Epithelial cell of proximal tubule (primary cell): ENCODE data around the gene GNAZ. TPM values are rescaled to one million over a fixed set of nuclear protein-coding genes. Genes with fewer than 3 reads are reported as not detected.

Source experiments
- DNase-seq: peaks from one replicate; pipeline ENCODE4 v3.0.0-alpha.2; 2011; ENCODE audit warnings: low read depth
- H3K4me3 ChIP-seq: 2 replicates; pipeline ENCODE4 v1.5.1; 2011; ENCODE audit warnings: low read depth, mild to moderate bottlenecking, low read length
- total RNA-seq: library from RNA; depleted of rRNA; stranded (reverse); fragments of >200 nt; gene quantifications from 2 replicates; pipeline ENCODE4 v1.2.3, GENCODE V29; 2015
- TF ChIP-seq, protein P1 (sequence below): conservative IDR thresholded peaks from 2 replicates; pipeline ENCODE4 v1.5.1; 2012; ENCODE audit warnings: low read depth, mild to moderate bottlenecking, low read length

The GNAZ gene
- total RNA-seq, 1 donor from 2014 or later = 10.3 TPM

GRCh38 chr22:23102002-23102655 lies 31.8 kb downstream of the GNAZ start:
- no peak overlapping the region for H3K4me3 ChIP-seq
- DNase-seq = no peak
- TF ChIP-seq, protein P1, sequence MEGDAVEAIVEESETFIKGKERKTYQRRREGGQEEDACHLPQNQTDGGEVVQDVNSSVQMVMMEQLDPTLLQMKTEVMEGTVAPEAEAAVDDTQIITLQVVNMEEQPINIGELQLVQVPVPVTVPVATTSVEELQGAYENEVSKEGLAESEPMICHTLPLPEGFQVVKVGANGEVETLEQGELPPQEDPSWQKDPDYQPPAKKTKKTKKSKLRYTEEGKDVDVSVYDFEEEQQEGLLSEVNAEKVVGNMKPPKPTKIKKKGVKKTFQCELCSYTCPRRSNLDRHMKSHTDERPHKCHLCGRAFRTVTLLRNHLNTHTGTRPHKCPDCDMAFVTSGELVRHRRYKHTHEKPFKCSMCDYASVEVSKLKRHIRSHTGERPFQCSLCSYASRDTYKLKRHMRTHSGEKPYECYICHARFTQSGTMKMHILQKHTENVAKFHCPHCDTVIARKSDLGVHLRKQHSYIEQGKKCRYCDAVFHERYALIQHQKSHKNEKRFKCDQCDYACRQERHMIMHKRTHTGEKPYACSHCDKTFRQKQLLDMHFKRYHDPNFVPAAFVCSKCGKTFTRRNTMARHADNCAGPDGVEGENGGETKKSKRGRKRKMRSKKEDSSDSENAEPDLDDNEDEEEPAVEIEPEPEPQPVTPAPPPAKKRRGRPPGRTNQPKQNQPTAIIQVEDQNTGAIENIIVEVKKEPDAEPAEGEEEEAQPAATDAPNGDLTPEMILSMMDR = no peak

DNA sequence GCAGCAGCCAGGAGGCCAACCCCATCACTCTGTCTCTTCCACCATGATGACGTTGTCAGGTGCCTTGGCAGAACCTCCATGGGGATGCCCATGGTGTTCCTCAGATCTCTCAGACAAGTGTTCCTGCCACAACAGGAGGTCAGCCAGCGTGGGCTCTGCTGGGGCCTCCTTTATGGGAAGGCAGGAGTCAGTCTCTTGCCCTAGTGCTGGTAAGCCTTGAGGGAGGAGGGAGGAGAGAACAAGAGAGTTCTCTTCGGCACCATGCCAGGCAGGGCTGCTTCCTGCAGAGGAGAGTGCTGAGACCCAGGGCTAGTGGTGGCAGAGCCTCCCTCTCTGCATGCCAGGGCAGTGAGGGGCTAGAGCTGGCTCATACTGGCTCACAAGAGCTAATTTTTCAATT lies 32.5 kb downstream of the GNAZ start:
- H3K4me3 ChIP-seq = no peak overlapping the region
- TF ChIP-seq, protein P1 = no peak
- no peak for DNase-seq

DNA sequence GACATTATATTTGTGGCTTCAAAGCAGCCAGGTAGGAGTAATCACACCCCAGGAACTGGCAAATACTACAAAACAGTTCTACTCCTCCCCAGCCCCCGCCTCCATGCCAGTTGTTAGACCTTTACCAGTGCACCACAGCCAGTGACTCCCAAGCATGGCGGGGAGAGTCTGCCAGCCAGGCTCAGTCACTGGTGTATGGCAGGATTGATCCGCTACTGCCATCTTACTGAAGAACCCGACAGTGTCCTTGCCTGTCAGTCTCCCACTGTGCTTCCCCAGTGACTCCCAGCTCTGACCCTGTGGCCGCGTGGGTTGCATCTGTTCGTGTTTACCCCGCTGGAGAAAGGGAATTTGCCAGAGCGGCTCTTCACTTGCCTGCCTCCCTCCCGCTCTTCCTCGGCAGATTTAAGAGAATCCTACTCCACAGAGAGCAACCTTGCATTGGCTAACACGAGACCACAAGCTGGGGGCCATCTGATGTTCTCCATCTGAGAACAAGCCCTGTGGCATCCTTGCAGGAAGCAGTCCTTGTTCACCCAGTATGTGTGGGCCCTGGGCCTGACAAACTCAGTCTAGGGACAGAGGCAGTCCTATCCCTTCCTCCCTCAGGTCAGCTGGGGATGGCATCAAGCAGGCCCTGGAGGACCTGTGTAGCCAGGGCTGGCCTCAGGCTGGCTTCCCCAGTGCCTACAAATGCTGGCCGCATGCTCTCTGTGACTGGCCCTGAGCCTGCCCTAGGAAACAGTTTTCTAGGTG lies 33.1 kb downstream of the GNAZ start:
- no peak overlapping the region for H3K4me3 ChIP-seq
- no peak for DNase-seq
- TF ChIP-seq, protein P1 = no peak

DNA sequence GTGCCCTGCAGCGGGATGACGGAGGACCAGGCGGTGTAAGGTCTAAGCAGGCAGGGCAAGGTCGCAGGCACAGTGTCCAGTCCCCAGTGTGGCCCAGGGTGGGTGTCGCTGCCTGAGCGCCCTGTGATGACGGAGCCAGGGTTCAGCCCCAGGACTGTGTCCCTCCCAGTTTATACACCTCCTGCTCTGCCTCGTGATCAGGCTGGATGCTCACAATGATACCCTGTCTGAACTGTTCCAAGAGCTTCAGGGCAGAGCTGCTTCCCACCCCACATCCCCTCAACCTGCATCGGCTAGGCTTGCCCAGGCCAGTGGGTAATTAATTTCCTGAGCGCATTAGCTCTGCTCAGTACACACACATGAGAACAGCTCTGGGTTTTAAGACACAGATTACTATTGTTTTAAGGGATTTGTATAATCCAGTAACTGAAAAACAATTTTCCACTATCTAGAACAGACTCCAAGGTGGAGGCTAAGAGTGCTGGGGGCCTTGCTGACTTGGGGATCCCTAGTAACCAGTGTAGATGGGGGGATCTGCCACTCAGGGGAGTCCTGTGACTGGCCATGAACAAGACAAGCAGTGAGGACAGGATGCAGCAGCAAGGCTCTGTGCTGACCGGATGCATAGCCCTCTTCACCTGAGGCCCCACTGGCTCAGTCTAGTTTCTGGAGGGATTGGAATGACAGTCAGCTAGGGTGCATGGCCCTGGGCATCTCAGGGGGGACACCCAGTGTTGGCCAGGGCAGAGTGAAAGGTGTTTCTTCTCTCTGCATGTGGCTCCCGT lies 34.1 kb downstream of the GNAZ start:
- H3K4me3 ChIP-seq = no peak overlapping the region
- TF ChIP-seq, protein P1 = no peak
- DNase-seq = no peak

GRCh38 chr22:23105304-23105703 lies 35.0 kb downstream of the GNAZ start:
- DNase-seq = no peak
- H3K4me3 ChIP-seq = no peak overlapping the region
- TF ChIP-seq, protein P1 = no peak

GRCh38 chr22:23105919-23106318 lies 35.6 kb downstream of the GNAZ start:
- TF ChIP-seq, protein P1 = no peak
- no peak overlapping the region for H3K4me3 ChIP-seq
- no peak for DNase-seq
